PC-9 (cell line): ENCODE results near the gene GDF2. TPM values are rescaled to one million over a fixed set of nuclear protein-coding genes. Genes with fewer than 3 reads are reported as not detected.

Experiments used
- BruUV-seq: library from RNA; stranded (reverse); fragments of 400-500 nt; replicated peaks from 2 replicates; lab custom pipeline; 2021; lab: Mats Ljungman, UMichigan
- CTCF ChIA-PET: fragments of 300-600 bp; sonication (Branson Sonifier 250); formaldehyde crosslinking; loops from one replicate; lab custom pipeline; 2022; ENCODE audit warnings: antibody characterized with exemption; lab: Charles Lee
- POLR2A ChIA-PET: fragments of 300-600 bp; sonication (Branson Sonifier 250); formaldehyde crosslinking; loops from one replicate; lab custom pipeline; 2022; ENCODE audit warnings: antibody characterized with exemption; ENCODE audit not compliant: unreplicated experiment; lab: Charles Lee
- DNase-seq, 2 experiments: peaks; one replicate each; pipeline versions ENCODE4 v3.0.0 to v3.0.0-alpha.2; 2015 to 2022; ENCODE audit warnings: mixed read lengths in 1 of 2
- H2AFZ ChIP-seq: fragments of 200-600 bp; sonication (generic); 2 replicates; pipeline ENCODE4 v1.8.1; 2017; ENCODE audit warnings: antibody characterized with exemption
- H3F3A ChIP-seq: fragments of 200-600 bp; sonication (generic); 2 replicates; pipeline ENCODE4 v1.8.1; 2017; ENCODE audit warnings: antibody characterized with exemption, mild to moderate bottlenecking, low read depth; ENCODE audit not compliant: insufficient read depth
- H3K27ac ChIP-seq: fragments of 200-600 bp; sonication (generic); 2 replicates; pipeline ENCODE4 v1.6.1; 2016; ENCODE audit warnings: mixed run types
- H3K27me3 ChIP-seq: fragments of 200-600 bp; sonication (generic); 2 replicates; pipeline ENCODE4 v1.6.1; 2016; ENCODE audit warnings: low read depth, mixed run types; ENCODE audit not compliant: insufficient read depth
- H3K36me3 ChIP-seq: fragments of 200-600 bp; sonication (generic); 2 replicates; pipeline ENCODE4 v1.6.1; 2016; ENCODE audit warnings: low read depth, mixed run types
- H3K4me1 ChIP-seq: fragments of 200-600 bp; sonication (generic); replicated peaks from 2 replicates; pipeline ENCODE4 v1.6.1; 2016; ENCODE audit warnings: mixed run types; ENCODE audit not compliant: insufficient read depth
- H3K4me2 ChIP-seq: fragments of 200-600 bp; sonication (generic); 2 replicates; pipeline ENCODE4 v1.6.1; 2017; ENCODE audit warnings: mixed run types
- H3K4me3 ChIP-seq: fragments of 200-600 bp; sonication (generic); 2 replicates; pipeline ENCODE4 v1.6.1; 2016; ENCODE audit warnings: mixed run types
- H3K79me2 ChIP-seq: fragments of 200-600 bp; sonication (generic); 2 replicates; pipeline ENCODE4 v1.6.1; 2017; ENCODE audit warnings: low read depth, mixed run types
- H3K9me2 ChIP-seq: fragments of 200-600 bp; sonication (generic); 2 replicates; pipeline ENCODE4 v1.8.1; 2017; ENCODE audit warnings: mild to moderate bottlenecking; ENCODE audit not compliant: insufficient read depth
- H3K9me3 ChIP-seq: fragments of 200-600 bp; sonication (generic); 2 replicates; pipeline ENCODE4 v1.8.1; 2016; ENCODE audit warnings: low read depth; ENCODE audit not compliant: insufficient read depth
- H4K20me1 ChIP-seq: fragments of 200-600 bp; sonication (generic); 2 replicates; pipeline ENCODE4 v1.8.1; 2017; ENCODE audit not compliant: insufficient read depth
- CTCF ChIP-seq: fragments of 200-600 bp; sonication (generic); conservative IDR thresholded peaks from 2 replicates; pipeline ENCODE4 v1.6.1; 2017; ENCODE audit warnings: mixed run types, antibody characterized with exemption, mild to moderate bottlenecking, moderate library complexity
- EZH2 ChIP-seq: fragments of 200-600 bp; sonication (generic); IDR thresholded peaks from 2 replicates; pipeline ENCODE4 v1.8.0; 2017; ENCODE audit warnings: antibody characterized with exemption, low read depth
- intact Hi-C: fragments of 100-400 bp; cut with micrococcal nuclease; formaldehyde crosslinking; loops from one replicate; pipeline ENCODE4 v1.10.0; 2022; ENCODE audit not compliant: unreplicated experiment
- total RNA-seq: library from RNA; stranded (reverse); gene quantifications from 2 replicates; pipeline ENCODE4 v1.2.3, GENCODE V29; 2021

The GDF2 gene
- total RNA-seq, 1 experiment from 2014 or later: not detected

GRCh38 chr10:47308775-47309174, 13.5 kb upstream of the GDF2 start:
- POLR2A ChIA-PET: no interaction called here
- no peaks in the 10 kb centered on the region for H3K79me2 ChIP-seq
- H3F3A ChIP-seq: no peaks in the 10 kb centered on the region
- no peak overlapping the region for H3K27ac ChIP-seq
- H3K4me2 ChIP-seq: no peak overlapping the region
- no peaks in the 10 kb centered on the region for H4K20me1 ChIP-seq
- no peak for DNase-seq
- BruUV-seq: no TSS peak
- intact Hi-C loops: no loop called here
- H3K9me2 ChIP-seq: no peaks in the 10 kb centered on the region
- TF ChIP-seq CTCF: no peak
- TF ChIP-seq EZH2: no peak
- peaks cover 16% of the 10 kb centered on the region for H3K4me1 ChIP-seq
- H3K36me3 ChIP-seq: no peaks in the 10 kb centered on the region
- H2AFZ ChIP-seq: no peak overlapping the region
- no peak overlapping the region for H3K4me3 ChIP-seq
- CTCF ChIA-PET: no interaction called here
- H3K27me3 ChIP-seq: no peaks in the 10 kb centered on the region
- no peaks in the 10 kb centered on the region for H3K9me3 ChIP-seq

GRCh38 chr10:47309408-47310089, 12.7 kb upstream of the GDF2 start:
- BruUV-seq: no TSS peak
- Histone ChIP-seq H3K9me3 (no peaks in the 10 kb centered on the region), H3K27me3 (no peaks in the 10 kb centered on the region), H3K4me2 (no peak overlapping the region), H3K27ac (no peak overlapping the region), H3K79me2 (no peaks in the 10 kb centered on the region), H2AFZ (no peak overlapping the region), H3K4me3 (no peak overlapping the region), H3K4me1 (peaks cover 14% of the 10 kb centered on the region), H3F3A (no peaks in the 10 kb centered on the region), H3K36me3 (no peaks in the 10 kb centered on the region), H4K20me1 (no peaks in the 10 kb centered on the region), H3K9me2 (no peaks in the 10 kb centered on the region)
- CTCF ChIA-PET: no interaction called here
- DNase-seq: no peak
- TF ChIP-seq EZH2: no peak
- TF ChIP-seq CTCF: peak; percentile 70
- POLR2A ChIA-PET: no interaction called here
- intact Hi-C loops: no loop called here

GRCh38 chr10:47310090-47310505, 12.2 kb upstream of the GDF2 start:
- no peak overlapping the region for H2AFZ ChIP-seq
- no peak for DNase-seq
- no TSS peak for BruUV-seq
- H3K27me3 ChIP-seq: no peaks in the 10 kb centered on the region
- no peaks in the 10 kb centered on the region for H3K9me3 ChIP-seq
- no peak overlapping the region for H3K4me3 ChIP-seq
- intact Hi-C loops: no loop called here
- TF ChIP-seq EZH2: no peak
- TF ChIP-seq CTCF: no peak
- no peaks in the 10 kb centered on the region for H3K9me2 ChIP-seq
- no peak overlapping the region for H3K27ac ChIP-seq
- no peaks in the 10 kb centered on the region for H3F3A ChIP-seq
- no peak overlapping the region for H3K4me2 ChIP-seq
- peaks cover 9% of the 10 kb centered on the region for H3K4me1 ChIP-seq
- ChIA-PET CTCF (no interaction called here), POLR2A (no interaction called here)
- H4K20me1 ChIP-seq: no peaks in the 10 kb centered on the region
- H3K79me2 ChIP-seq: no peaks in the 10 kb centered on the region
- H3K36me3 ChIP-seq: no peaks in the 10 kb centered on the region
